GM21717 (cell line): ENCODE results near the gene SMYD2.

Experiments used
- ATAC-seq: cut with Tn5 transposase; IDR thresholded peaks from one replicate; pipeline ENCODE4 v1.9.1; 2021; ENCODE audit warnings: mild to moderate bottlenecking, moderate library complexity; ENCODE audit not compliant: unreplicated experiment

SMYD2 gene, protein sequence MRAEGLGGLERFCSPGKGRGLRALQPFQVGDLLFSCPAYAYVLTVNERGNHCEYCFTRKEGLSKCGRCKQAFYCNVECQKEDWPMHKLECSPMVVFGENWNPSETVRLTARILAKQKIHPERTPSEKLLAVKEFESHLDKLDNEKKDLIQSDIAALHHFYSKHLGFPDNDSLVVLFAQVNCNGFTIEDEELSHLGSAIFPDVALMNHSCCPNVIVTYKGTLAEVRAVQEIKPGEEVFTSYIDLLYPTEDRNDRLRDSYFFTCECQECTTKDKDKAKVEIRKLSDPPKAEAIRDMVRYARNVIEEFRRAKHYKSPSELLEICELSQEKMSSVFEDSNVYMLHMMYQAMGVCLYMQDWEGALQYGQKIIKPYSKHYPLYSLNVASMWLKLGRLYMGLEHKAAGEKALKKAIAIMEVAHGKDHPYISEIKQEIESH

DNA sequence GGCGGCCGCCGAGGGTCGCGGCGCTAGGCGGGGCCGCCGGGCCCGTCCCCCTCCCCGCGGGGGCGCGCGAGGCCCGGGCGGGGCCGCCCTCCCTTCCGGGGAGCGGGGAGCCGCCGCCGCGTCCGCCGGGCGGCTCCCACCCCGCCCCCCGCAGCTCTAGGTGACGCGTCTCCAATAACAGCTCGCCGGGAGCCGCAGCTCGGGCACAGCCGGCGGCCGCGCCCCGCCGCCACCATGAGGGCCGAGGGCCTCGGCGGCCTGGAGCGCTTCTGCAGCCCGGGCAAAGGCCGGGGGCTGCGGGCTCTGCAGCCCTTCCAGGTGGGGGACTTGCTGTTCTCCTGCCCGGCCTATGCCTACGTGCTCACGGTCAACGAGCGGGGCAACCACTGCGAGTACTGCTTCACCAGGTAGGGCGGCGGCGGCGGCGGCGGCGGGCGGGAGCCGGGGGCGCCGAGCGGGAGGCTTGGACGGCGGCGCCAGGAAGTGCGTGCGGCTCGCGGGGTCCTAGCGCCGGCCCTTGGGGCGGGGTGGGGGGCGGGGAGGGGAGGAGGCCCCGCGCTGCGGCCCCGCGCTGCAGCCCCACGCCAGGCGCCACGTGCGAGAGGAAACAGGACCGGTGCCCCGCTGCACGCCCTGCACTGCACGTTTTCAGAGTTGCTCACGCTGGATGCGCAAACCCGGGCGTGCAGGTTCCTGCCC lies at the start of gene SMYD2:
Gene SMYD2 (plus strand): TSS at position 139 of the 699 bp plus-strand sequence. CDS start 96 bp downstream, at position 235.
- ATAC-seq, result peak; percentile 82

DNA sequence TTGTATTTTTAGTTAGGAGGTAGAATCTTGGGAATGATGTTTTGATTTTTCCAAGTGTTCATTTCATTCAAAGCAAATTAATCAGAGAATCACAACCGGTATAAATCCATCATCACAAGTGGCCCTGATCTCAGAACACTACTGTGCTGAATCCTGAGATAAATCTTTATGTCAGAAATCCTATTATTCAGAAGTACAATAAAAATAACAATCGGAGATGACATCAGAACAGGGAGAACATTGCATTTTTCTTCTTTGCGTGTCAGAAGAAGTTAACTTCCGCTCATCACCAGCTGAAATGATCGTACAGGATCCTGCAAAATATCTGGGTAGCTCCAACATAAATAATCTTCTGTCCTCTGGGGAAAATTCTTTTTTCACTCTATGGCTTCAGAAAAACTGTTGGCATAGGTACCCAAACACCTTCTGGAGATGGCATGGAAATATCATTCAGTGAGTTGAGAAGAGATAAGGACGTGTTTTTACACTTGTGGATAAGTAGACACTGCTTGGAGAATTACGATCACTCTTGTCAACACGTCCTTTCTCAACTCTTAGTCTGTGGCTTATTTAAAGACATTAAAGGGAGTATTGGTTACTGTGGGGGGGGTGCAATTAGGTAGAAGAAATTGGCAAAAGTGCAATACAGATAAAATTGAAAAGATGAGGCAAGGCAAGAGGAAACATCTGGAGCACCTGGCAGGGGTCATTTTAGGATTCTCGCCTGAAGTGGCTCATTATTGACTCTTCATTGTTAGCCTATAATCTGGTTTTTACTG lies 46.9 kb upstream of the SMYD2 start:
- ATAC-seq, result no peak

DNA sequence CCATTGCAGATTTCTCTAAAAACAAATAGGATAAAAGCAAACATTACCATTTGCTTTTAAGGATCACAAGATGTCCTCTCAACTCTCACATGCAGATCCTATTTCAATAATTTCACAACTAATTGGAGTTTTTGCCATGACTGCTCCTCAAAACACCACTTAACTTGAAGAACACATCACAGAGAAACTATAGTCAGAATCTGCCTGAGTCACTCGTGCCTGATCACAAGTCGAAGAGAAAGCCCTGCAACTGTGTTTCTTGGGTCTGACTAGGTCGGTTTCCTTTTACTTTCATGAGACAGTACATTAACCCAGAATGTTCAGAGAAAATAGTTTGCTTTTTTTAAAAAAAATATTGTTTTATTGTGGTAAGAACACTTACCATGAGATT lies 46.3 kb upstream of the SMYD2 start:
- no peak for ATAC-seq

DNA sequence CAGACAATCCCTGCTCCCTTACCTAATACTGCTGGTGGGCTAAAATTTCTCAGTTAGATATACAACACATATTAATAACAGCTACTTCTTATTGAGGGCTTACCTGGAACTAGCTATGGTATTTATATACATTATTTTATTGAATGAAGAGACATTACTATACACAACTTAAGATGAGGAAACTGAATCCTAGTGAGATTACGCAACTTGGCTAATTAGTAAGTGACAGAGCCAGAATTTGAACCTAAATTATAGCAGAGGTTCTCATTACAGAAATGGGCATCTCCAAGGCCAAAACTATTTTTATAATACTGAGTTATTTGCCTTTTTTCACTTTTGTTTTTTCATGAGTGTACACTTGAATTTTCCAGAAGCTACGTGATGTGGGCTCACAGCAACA lies 44.5 kb upstream of the SMYD2 start:
- ATAC-seq, result no peak

DNA sequence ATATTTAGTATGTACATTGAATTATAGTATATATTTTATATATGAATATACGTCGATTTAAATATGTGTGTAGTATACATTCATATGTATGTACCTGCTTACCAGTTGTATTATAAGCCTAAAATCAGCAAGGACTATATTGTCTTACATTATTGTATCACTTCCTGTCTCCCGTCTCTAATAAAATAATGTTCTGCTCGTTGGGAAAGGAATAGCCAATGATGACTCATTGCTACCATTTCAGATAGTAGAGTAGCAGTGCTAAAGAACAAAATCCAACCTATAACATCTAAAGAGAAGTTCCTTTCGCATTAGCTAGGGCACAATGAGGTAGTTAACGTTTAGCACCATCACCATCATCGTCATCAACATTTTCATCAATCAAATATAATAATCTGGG lies 39.9 kb upstream of the SMYD2 start:
- ATAC-seq, result no peak

DNA sequence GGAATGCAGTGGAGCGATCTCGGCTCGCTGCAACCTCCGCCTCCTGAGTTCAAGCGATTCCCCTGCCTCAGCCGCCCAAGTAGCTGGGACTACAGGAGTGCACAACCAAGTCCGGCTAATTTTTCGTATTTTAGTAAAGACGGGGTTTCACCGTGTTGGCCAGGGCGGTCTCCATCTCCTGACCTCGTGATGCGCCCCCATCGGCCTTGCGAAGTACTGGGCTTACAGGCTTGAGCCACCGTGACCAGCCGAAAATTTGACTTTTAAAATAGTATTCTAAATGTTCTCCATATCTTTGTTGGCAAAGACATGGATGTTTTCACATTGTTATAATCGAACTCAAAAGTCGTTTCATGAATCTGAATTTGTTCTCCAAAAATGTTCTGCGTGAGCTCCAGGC lies 36.7 kb upstream of the SMYD2 start:
- ATAC-seq, result no peak

DNA sequence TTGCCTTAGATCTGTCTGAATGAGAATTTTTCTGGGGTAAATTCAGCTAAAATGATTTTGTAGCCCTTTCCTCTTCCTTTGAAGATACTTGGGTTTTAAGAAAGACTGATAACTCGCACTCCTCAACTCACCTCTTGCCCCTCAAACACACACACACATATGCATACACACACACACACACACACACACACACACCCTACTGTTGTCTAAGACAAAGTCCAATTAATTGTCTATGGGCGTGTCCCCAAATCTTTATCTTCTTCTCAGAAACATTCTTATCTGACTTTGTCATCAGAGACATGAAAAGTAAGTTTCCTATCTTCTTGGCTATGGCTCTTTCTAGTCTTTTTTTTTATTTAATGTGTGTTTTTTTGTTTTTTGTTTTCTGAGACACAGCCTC lies 36.1 kb upstream of the SMYD2 start:
- ATAC-seq, result no peak

DNA sequence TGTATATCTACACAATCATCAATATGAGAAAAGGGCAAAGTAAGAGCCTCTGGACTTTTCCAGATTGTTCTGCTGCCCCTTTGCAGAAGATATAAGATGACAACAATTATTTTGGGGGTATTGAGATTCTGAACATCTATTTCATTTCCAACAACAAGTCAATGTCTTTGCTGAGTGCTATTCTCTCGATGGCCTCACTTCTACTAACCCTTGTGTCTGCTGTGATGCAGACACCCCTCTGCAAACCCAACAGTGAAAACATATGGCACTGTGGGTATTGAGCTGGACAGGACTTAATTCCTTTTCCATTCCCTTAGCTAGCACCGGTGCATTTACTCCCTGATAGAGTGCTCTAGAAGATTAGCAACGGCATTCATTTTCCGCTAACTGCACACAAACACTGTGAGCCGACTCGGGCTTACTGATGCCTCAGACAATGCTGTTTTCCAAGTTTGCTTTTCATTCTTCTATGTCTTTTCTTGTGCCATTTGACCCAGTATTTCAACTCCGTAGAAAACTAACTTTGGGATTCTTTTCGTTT lies 33.4 kb upstream of the SMYD2 start:
- no peak for ATAC-seq

DNA sequence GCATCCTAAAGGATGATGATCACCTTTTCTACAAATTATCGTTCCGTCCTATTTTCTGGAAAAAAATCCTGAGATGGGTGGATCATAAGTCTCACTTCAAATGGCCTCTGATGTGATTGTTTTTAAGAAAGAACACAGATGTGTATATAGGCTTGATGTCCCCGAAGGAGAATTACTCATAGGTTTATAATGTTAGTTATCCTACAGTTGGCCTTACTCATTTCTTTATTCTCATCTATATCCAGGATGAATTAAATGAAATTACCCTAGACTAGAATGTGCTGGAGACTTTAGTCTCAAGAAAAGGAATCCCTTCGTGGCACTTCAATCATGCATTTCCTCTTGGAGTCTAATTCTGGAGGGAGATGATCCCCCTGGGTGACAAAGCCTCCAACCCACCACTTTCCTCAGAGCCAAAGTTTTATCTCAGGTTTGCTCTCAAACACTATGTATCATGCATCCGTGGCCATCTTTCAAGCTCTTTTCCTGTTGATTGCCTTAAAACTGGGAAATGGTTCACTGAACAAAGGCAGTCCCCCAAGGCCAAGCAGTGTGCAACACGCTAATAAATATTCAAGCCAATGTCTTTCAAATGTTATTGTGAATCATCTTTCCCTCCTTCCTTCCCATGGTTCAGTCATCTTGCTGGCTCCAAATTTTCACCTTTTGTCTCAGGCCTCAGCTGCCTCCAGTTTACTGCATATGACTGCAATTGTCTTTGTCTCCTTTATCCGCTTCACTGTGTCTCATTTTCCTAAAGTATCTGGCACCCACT lies 32.5 kb upstream of the SMYD2 start:
- no peak for ATAC-seq

DNA sequence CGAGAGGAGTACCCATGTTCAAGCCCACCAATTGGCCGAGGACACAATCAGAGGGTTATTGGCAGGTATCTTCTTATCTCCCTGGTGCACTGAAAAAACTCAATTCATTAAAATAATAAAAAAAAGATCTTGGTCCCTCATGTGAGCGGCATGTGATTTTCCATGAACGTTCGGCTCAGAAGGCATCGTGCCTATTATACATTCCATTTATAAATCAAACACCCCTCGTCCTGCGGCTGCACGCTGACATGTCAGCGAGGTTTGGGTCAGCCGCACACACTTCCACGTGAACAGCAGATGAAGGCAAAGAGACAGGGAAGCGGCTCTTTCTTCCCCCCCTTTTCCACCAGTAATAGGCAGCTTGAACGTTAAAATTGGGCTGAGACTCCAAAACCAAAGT lies 31.3 kb upstream of the SMYD2 start:
- ATAC-seq, result no peak

DNA sequence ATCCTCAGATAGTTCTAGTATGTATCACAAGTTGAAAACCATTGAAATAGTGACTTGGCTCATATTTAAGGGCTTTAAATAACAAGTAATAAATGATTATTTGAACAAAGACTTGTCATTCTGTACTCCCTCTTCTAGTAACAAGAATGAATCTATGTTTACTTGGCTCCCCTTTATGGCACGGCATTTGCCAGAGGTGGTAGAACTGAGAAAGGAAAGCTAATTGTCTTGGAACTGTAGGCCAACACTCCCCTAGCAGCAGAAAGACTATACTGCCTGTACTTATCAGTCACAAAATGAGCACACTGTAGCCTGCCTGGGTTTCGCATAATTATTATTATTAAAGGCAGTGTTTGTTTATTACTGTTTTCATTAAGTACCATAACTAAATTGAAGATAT lies 29.6 kb upstream of the SMYD2 start:
- ATAC-seq, result no peak

DNA sequence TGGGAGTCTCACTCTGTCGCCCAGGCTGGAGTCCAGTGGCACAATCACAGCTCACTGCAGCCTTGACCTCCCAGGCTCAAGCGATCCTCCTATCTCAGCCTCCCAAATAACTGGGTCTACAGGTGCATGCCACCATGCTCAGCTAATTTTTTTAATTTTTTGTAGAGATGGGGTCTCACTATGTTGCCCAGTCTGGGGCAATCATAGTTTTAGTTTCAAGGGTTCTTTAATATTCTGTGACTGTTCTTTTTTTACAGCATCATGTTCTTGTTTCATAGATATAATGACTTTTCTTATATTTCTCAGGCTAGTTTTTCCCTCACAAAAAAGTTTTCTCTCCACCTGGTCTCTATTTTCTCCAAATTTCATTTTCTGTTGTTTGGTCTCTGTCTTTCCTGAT lies 25.4 kb upstream of the SMYD2 start:
- ATAC-seq, result no peak

DNA sequence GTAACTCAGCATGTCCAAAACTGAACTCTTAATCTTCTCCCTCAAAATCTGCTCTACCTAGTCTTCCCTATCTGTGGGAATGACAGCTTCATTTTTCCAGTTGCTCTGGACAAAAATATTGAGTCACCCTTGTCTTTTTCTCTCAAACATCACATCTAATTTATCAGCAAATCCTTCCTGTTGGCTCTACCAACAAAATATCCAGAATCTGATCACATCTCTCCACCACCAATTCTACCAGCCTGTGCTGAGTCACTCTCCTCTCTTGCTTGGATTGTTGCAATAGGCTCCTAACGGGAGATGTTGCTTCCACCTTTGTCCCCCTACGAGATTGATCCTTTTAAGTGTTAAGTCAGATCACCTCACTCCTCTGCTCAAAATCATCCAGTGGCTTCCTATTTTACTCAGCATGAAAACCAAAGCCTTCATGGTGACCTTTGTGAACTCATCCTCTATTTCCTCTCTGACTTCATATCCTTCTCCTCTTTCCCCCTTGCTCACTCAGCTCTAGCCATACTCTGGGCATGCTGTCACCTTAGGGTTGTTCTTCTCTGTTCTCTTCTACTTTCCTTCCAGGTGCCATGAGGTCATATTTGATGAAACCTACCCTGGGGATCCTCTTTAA lies 21.5 kb upstream of the SMYD2 start:
- peak; percentile 71 for ATAC-seq

DNA sequence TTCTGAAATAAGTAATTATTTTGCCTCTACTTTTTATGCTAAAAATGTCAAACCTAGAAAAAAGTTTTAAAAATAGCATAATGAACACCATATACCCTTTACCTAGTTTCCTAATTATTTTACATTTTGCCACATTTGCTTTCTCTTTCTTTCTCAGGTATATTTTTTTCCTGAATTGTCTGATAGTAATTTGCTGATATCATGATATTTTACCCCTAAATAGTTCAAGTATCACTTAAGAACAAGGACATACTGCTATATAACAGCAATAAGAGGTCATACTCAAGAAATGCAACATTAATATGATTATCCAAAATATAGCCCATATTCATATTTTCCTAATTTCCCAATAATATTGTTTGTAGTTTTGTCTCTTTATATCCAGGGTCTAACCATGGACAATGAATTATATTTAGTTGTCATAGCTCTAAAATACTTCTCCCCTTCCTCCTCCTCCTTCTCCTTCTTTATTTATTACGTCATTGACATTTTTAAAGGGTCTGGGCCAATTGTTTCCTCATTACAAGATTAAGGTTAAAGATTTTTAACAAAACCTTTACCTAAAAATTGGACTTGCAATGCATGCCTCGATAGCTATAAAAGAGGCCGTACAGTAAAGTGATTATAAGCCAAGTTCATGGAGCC lies 20.3 kb upstream of the SMYD2 start:
- ATAC-seq, result no peak

DNA sequence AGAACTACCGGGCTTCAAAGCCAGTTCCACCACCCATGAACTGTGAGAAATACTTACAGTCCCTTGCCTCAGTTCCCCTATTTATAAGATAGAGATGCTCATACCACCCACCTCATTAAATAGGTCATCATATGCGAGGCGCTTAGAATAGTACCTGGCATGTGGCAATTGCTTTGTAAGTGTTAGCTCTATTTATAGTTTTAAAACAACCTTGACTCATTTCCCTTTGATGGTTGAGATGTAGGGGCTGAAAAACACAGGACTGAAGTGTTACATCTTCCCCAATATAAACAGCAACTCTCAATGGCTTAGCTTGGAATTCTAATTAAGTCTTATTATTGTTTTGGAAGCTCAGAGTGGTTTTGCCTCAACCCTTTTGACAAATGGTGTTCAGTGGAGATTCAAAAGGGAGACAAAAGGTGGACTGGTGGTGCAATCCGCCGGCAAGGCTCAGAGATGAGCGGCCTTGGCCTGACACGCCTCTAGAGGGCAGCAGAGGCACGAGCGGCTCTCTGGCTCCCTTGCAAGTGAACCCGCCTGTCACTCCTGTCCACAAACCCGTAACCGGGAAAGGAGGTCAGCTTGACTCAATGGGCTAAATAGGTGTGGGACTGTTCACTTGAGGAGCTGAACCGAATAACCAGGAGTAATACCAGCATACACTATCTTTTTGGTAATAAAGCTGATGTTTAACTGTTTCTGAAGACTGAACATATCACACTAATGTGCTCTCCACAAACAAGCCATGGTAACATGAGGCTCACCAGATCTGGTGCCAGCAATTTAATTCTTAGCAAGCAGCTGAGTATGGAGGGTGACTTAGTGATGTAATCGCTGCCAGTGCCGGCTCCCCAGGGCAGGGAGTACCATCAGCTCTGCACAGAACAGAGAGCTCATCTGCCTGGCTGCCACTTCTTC lies 19.5 kb upstream of the SMYD2 start:
- ATAC-seq, result peak; percentile 93

DNA sequence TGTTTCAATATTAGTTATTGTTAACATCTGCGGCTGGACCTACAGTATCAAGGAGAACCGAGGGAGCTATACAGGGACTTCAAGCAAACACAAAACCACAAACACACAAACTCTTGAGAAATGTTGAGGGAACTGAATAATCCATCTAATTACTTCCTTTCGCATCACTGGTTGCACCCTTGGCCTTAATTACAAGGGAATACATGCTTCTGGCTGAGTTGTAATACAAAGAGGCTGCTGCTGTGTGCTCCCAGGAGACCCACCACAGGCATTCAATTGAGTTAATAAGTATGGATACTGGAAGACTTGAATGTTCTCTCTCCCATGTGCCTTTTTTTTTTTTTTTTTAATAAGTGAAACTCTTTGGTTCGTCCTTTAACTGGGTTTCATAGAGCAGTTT lies 16.8 kb upstream of the SMYD2 start:
- ATAC-seq, result no peak

DNA sequence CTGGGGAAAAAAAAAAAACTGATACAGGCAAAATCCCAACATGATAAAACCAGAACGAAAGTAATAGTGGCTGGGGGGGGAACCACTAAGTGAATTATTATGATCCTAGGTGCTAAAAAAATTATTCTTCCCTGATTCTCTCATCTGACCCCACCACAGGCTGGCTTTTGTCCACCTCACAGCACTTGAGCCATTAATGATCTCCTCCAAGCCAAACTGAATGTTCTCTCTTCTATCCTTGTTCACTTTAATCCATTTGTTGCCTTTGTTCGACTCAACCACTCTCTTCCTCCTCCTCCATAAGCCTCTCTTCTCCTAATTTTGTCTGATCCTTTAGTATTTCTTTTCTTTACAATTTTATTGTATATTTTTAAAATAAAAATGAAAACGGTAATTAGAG lies 16.0 kb upstream of the SMYD2 start:
- ATAC-seq, result no peak

DNA sequence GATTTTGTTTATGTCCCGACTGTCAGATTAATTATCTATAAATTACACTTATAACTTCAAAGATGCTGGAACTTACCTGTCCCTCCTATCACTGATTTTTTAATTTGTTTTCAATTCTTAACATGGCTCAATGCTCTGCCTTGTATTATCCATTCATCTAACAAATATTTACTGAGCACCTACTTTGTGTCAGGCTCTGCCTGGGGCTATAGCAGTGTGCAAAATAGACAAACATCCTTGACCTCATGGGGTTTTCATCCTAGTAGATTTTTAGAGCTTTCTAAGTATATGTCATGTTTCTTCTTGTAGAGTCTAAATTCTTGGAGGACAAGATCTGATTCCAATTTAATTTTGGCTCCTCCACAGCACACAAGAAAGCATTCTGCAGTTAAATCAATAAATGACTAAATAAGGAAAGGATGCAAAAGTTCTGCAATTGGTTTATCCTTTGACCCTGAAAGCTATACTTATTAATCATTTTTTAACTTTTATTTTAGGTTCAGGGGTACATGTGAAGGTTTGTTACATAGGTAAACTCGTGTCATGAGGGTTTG lies 10.8 kb upstream of the SMYD2 start:
- no peak for ATAC-seq
